DOHH2 (cell line): ENCODE data around the gene PLTP.

Experiments
- H3F3A ChIP-seq: fragments of 200-600 bp; sonication (generic), shearing (Covaris generic); 2 replicates; pipeline ENCODE4 v1.6.0; 2016; ENCODE audit warnings: antibody characterized with exemption, mild to moderate bottlenecking; ENCODE audit not compliant: control insufficient read depth, insufficient read depth
- H3K27ac ChIP-seq: fragments of 200-600 bp; sonication (generic); 2 replicates; pipeline ENCODE4 v1.5.1; 2014; ENCODE audit warnings: low read depth, mild to moderate bottlenecking, low read length, moderate library complexity
- H3K27me3 ChIP-seq: fragments of 200-600 bp; sonication (generic); 2 replicates; pipeline ENCODE4 v1.6.1; 2014; ENCODE audit warnings: mild to moderate bottlenecking, low read length, mixed read lengths; ENCODE audit not compliant: control insufficient read depth
- H3K36me3 ChIP-seq: fragments of 200-600 bp; sonication (generic); 2 replicates; pipeline ENCODE4 v1.6.1; 2014; ENCODE audit warnings: mild to moderate bottlenecking, low read length, moderate library complexity, mixed read lengths; ENCODE audit not compliant: control insufficient read depth
- H3K4me1 ChIP-seq: fragments of 200-600 bp; sonication (generic); 2 replicates; pipeline ENCODE4 v1.6.1; 2014; ENCODE audit warnings: mild to moderate bottlenecking, low read length, mixed read lengths; ENCODE audit not compliant: control insufficient read depth
- H3K4me2 ChIP-seq: fragments of 200-600 bp; sonication (generic); 2 replicates; pipeline ENCODE4 v1.6.0; 2014; ENCODE audit warnings: mild to moderate bottlenecking, low read length, moderate library complexity
- H3K4me3 ChIP-seq: fragments of 200-600 bp; sonication (generic); 2 replicates; pipeline ENCODE4 v1.5.1; 2014; ENCODE audit warnings: mild to moderate bottlenecking, low read length, mixed read lengths
- H3K79me2 ChIP-seq: fragments of 200-600 bp; sonication (generic); 2 replicates; pipeline ENCODE4 v1.6.1; 2014; ENCODE audit warnings: mild to moderate bottlenecking, low read length, mixed read lengths; ENCODE audit not compliant: control insufficient read depth
- H3K9me2 ChIP-seq: fragments of 200-600 bp; sonication (generic); replicated peaks from 2 replicates; pipeline ENCODE4 v1.6.1; 2014; ENCODE audit warnings: mild to moderate bottlenecking, low read length, mixed read lengths; ENCODE audit not compliant: control insufficient read depth
- H3K9me3 ChIP-seq: fragments of 200-600 bp; sonication (generic); 2 replicates; pipeline ENCODE4 v1.6.1; 2014; ENCODE audit warnings: antibody characterized with exemption, low read length, mixed read lengths; ENCODE audit not compliant: control insufficient read depth, insufficient read depth
- H4K20me1 ChIP-seq: fragments of 200-600 bp; sonication (generic); 2 replicates; pipeline ENCODE4 v1.6.0; 2014; ENCODE audit warnings: low read depth, mild to moderate bottlenecking, antibody characterized with exemption, low read length, moderate library complexity; ENCODE audit not compliant: control insufficient read depth, insufficient read depth
- EZH2phosphoT487 ChIP-seq: fragments of 200-600 bp; sonication (generic); IDR thresholded peaks from 2 replicates; pipeline ENCODE4 v1.6.1; 2017; ENCODE audit warnings: borderline replicate concordance, mild to moderate bottlenecking, antibody characterized with exemption, low read length, moderate library complexity, mixed read lengths
- TF ChIP-seq, protein P1 (sequence below): fragments of 200-600 bp; sonication (generic); IDR thresholded peaks from one replicate; pipeline ENCODE4 v1.5.1; 2014; ENCODE audit warnings: antibody characterized with exemption, mild to moderate bottlenecking, low read depth, low read length; ENCODE audit not compliant: poor library complexity, severe bottlenecking

Gene PLTP

DNA sequence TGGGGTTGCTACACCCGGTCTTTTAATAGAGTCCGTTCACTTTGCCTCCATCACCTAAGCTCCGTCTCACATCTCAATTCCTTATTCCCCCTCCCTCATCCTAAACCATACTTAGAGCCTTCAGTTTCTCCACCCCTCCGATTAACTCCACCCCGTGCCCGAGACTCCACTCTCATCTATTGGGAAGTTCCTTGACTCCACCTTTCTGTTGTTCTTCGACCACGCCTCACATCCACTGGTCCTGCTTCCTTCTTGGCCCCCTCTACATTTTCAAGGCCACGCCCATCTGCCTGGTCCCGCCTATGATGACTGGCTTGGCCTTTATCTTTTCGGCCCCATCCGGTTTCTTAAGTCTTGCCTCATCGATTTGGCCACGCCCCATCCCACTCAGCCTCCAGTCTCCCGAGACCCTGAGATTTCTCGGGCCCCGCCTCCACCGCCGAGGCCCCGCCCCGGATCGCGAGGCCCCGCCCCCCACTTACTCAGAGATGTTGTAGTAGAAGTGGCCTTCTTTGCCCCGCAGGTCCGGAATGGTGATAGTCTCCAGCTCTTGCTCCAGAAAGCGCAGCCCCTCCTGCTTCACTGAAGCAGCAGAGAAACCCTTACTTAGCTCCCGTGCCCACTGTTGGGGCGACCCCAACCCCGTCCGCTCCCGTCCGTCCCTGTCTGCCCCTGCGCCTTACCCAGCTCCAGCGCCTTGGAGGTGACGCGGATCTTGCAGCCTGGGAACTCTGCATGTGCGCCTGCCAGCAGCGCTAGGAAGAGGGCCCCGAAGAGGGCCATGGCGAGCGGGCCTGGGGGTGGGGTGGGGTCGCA, 1.1 kb downstream of the PLTP start:
- no peak for TF ChIP-seq EZH2phosphoT487
- TF ChIP-seq, protein P1, sequence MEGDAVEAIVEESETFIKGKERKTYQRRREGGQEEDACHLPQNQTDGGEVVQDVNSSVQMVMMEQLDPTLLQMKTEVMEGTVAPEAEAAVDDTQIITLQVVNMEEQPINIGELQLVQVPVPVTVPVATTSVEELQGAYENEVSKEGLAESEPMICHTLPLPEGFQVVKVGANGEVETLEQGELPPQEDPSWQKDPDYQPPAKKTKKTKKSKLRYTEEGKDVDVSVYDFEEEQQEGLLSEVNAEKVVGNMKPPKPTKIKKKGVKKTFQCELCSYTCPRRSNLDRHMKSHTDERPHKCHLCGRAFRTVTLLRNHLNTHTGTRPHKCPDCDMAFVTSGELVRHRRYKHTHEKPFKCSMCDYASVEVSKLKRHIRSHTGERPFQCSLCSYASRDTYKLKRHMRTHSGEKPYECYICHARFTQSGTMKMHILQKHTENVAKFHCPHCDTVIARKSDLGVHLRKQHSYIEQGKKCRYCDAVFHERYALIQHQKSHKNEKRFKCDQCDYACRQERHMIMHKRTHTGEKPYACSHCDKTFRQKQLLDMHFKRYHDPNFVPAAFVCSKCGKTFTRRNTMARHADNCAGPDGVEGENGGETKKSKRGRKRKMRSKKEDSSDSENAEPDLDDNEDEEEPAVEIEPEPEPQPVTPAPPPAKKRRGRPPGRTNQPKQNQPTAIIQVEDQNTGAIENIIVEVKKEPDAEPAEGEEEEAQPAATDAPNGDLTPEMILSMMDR = no peak
- Histone ChIP-seq H3K27me3 (peaks cover 20% of the 10 kb centered on the region), H3K9me3 (no peaks in the 10 kb centered on the region), H3K4me1 (peaks cover 14% of the 10 kb centered on the region), H4K20me1 (no peaks in the 10 kb centered on the region), H3K9me2 (no peaks in the 10 kb centered on the region), H3K4me3 (peak overlapping the region; percentile 27; the same call in 1 of the 2 replicates), H3K36me3 (no peaks in the 10 kb centered on the region), H3K4me2 (peak overlapping the region; percentile 43), H3K79me2 (no peaks in the 10 kb centered on the region), H3F3A (no peaks in the 10 kb centered on the region), H3K27ac (no peak overlapping the region)

DNA sequence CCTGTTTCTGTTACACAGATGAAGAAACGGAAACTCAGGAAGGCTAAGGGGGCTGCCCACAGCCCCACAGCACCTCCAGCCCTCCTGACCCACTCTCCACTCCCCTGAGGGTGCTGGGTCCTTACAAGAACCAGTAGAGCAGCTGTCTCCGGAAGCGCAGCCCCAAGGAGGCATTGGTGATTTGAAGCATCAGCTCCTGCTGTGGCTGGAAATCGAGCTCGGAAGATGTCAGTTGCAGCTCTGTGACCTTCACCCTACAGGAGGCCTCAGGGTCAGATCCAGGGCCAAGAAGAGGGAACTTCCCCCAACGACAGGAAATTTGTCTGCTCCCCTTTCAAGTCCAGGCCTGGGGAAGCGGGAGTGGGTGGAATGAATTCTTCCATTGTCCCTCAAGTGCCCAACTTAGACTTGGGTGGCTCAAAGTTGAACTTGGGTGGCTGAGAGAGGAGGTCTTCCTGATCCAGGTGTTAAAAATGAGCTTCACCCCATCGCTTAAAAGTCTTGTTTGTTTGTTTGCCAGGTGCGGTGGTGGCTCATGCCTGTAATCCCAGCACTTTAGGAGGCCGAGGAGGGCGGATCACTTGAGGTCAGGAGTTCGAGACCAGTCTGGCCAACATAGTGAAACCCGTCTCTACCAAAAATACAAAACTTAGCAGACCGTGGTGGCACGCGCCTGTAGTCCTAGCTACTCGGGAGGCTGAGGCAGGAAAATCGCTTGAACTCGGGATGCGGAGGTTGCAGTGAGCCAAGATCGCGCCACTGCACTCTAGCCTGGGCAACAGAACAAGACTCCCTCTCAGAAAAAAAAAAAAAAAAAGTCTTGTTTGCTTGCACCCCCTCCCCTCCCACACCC, 1.9 kb downstream of the PLTP start:
- Histone ChIP-seq H3K9me3 (no peaks in the 10 kb centered on the region), H3K4me1 (peaks cover 14% of the 10 kb centered on the region), H3K27ac (no peak overlapping the region), H3K4me2 (peak overlapping the region; percentile 43), H3K9me2 (no peaks in the 10 kb centered on the region), H4K20me1 (no peaks in the 10 kb centered on the region), H3K36me3 (no peaks in the 10 kb centered on the region), H3K4me3 (peak overlapping the region; percentile 27; the same call in 1 of the 2 replicates), H3K79me2 (no peaks in the 10 kb centered on the region), H3F3A (no peaks in the 10 kb centered on the region), H3K27me3 (peaks cover 20% of the 10 kb centered on the region)
- TF ChIP-seq, protein P1 = no peak
- no peak for TF ChIP-seq EZH2phosphoT487

DNA sequence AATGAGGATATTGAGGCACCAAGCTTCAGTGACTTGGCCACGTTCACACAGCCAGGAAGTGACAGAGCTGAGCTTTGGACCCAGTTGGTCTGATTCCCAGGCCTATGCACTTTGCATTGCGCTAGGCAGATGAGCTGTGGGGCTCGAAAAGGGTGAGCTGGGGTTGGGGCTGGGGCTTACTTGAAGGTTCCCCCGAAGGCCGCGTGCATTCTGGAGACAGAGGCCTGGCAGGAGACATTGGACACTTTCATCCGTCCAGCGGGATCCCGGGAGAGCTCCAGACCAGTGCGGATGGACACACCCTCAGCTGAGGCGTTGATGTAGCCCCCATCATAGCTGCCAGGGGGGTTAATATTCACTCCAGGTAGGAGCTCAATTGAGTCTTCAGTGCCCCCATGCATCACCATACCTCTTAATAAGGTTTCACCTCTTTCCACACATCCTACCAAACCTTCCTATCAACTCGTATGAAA, 2.6 kb downstream of the PLTP start:
- Histone ChIP-seq H3K36me3 (no peaks in the 10 kb centered on the region), H3K79me2 (no peaks in the 10 kb centered on the region), H3K4me3 (no peak overlapping the region), H3K4me1 (peaks cover 14% of the 10 kb centered on the region), H3F3A (no peaks in the 10 kb centered on the region), H4K20me1 (no peaks in the 10 kb centered on the region), H3K27ac (no peak overlapping the region), H3K27me3 (peaks cover 15% of the 10 kb centered on the region), H3K9me3 (no peaks in the 10 kb centered on the region), H3K4me2 (no peak overlapping the region), H3K9me2 (no peaks in the 10 kb centered on the region)
- TF ChIP-seq, protein P1 = no peak
- no peak for TF ChIP-seq EZH2phosphoT487
